Prostate gland (tissue), 2 donors: ENCODE results near the gene TMC4. TPM values are rescaled to one million over a fixed set of nuclear protein-coding genes. Genes with fewer than 3 reads are reported as not detected.
"Not testable (repeated sequence)": the region's sequence is repeated elsewhere in the genome, so short reads cannot be mapped to it uniquely, and the experiment has no call there.

Experiments used
- DNase-seq: peaks from one replicate; pipeline ENCODE4 v3.0.0-alpha.2; 2019; ENCODE audit warnings: low spot score
- H3K27ac ChIP-seq, 2 donors: fragments of 200-600 bp; sonication (generic); 2 replicates each; pipeline ENCODE4 v1.5.1; 2017 to 2019
- H3K27me3 ChIP-seq: fragments of 200-600 bp; sonication (generic); replicated peaks from 2 replicates; pipeline ENCODE4 v1.5.1; 2019; ENCODE audit not compliant: insufficient read depth
- H3K36me3 ChIP-seq, 2 donors: fragments of 200-600 bp; sonication (generic); 1 replicate in 1 of 2; 2 replicates in 1 of 2; pipeline versions ENCODE4 v1.5.1 to v1.8.1; 2017 to 2019
- H3K4me1 ChIP-seq: fragments of 200-600 bp; sonication (generic); replicated peaks from 2 replicates; pipeline ENCODE4 v1.5.1; 2019
- H3K4me3 ChIP-seq, 2 donors: fragments of 200-600 bp; sonication (generic); 2 replicates each; pipeline ENCODE4 v1.5.1; 2017 to 2019
- H3K9me3 ChIP-seq: fragments of 200-600 bp; sonication (generic); 2 replicates; pipeline ENCODE4 v1.5.1; 2017
- POLR2A ChIP-seq: fragments of 450-650 bp; IDR thresholded peaks from one replicate; pipeline ENCODE4 v1.6.1; 2016; ENCODE audit warnings: antibody characterized with exemption, mild to moderate bottlenecking
- POLR2AphosphoS5 ChIP-seq: sonication (generic); formaldehyde crosslinking; IDR thresholded peaks from one replicate; pipeline ENCODE4 v1.6.1; 2017; ENCODE audit warnings: antibody characterized with exemption
- WGBS: methylation state at CpG from one replicate; pipeline ENCODE4 v1.1.5; 2018; 5-methylcytosine and 5-hydroxymethylcytosine counted together
- intact Hi-C: fragments of 100-400 bp; cut with DNase I; formaldehyde crosslinking; loops from one replicate; pipeline ENCODE4 v1.14.2; 2022
- total RNA-seq, 2 donors: library from RNA; depleted of rRNA; stranded (reverse); fragments of >200 nt; gene quantifications; one replicate each; pipeline ENCODE4 v1.1.0, GENCODE V29; 2016
- TF ChIP-seq, protein P1 (sequence below), 4 experiments: fragments of 200-600 bp in 2 of 4; fragments of 450-650 bp in 2 of 4; sonication (generic) in 2 of 4; IDR thresholded peaks; 1 replicate in 3 of 4; 2 replicates in 1 of 4; pipeline ENCODE4 v1.5.1; 2016 to 2019; ENCODE audit warnings: antibody characterized with exemption in 4 of 4, mild to moderate bottlenecking in 2 of 4, moderate library complexity in 2 of 4

TMC4 gene
- total RNA-seq, 2 donors from 2014 or later = 40.2 to 88.6 TPM

GRCh38 chr19:54208784-54209057 is 35.8 kb upstream of the TMC4 start:
- intact Hi-C loops = no loop called here
- no peak for TF ChIP-seq POLR2A
- no peak overlapping the region for H3K4me3 ChIP-seq
- no peaks in the 10 kb centered on the region for H3K27me3 ChIP-seq
- peaks cover 7 to 24% of the 10 kb centered on the region in 2 donors for H3K36me3 ChIP-seq
- H3K4me1 ChIP-seq = peaks cover 14% of the 10 kb centered on the region
- no peaks in the 10 kb centered on the region for H3K9me3 ChIP-seq
- WGBS = 77% methylated on average over 8 of the region's 8 CpGs
- H3K27ac ChIP-seq = peak overlapping the region; percentile 77 to 83
- DNase-seq = no peak

GRCh38 chr19:54207983-54208783 is 35.2 kb upstream of the TMC4 start:
- no peak for DNase-seq
- peaks cover 14% of the 10 kb centered on the region for H3K4me1 ChIP-seq
- H3K9me3 ChIP-seq = no peaks in the 10 kb centered on the region
- no peak overlapping the region for H3K4me3 ChIP-seq
- peaks cover 7 to 29% of the 10 kb centered on the region in 2 donors for H3K36me3 ChIP-seq
- H3K27me3 ChIP-seq = no peaks in the 10 kb centered on the region
- peak overlapping the region; percentile 77 to 83 for H3K27ac ChIP-seq
- TF ChIP-seq, protein P1, sequence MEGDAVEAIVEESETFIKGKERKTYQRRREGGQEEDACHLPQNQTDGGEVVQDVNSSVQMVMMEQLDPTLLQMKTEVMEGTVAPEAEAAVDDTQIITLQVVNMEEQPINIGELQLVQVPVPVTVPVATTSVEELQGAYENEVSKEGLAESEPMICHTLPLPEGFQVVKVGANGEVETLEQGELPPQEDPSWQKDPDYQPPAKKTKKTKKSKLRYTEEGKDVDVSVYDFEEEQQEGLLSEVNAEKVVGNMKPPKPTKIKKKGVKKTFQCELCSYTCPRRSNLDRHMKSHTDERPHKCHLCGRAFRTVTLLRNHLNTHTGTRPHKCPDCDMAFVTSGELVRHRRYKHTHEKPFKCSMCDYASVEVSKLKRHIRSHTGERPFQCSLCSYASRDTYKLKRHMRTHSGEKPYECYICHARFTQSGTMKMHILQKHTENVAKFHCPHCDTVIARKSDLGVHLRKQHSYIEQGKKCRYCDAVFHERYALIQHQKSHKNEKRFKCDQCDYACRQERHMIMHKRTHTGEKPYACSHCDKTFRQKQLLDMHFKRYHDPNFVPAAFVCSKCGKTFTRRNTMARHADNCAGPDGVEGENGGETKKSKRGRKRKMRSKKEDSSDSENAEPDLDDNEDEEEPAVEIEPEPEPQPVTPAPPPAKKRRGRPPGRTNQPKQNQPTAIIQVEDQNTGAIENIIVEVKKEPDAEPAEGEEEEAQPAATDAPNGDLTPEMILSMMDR (IDR thresholded peaks at IDR 0.05) = no peak
- peak; percentile 6 for TF ChIP-seq POLR2AphosphoS5
- intact Hi-C loops = no loop called here
- WGBS = 67% methylated on average over 18 of the region's 18 CpGs

DNA sequence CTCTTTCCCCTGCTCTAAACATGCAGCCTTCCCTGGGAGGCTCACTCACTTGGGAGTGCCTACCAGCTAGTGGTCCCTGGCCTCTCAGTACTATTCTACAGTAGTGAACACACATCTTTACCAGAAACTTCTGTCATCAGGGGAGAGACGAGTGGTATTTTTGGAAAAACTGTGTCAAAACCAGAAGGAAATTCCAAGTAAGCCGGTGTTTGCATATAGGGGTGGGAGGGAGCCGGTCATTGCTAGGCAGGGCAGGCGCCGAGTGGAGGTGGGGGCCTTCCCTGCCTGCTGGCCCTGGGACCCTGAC is 34.7 kb upstream of the TMC4 start:
- Histone ChIP-seq H3K4me3 (no peak overlapping the region), H3K27me3 (no peaks in the 10 kb centered on the region), H3K4me1 (peaks cover 18% of the 10 kb centered on the region), H3K27ac (peak overlapping the region in 1 of 2 donors; percentile 14), H3K9me3 (no peaks in the 10 kb centered on the region), H3K36me3 (peaks cover 7 to 29% of the 10 kb centered on the region in 2 donors)
- 53% methylated on average over 5 of the region's 5 CpGs for WGBS
- no peak for DNase-seq
- TF ChIP-seq POLR2AphosphoS5 (no peak), POLR2A (no peak)
- TF ChIP-seq, protein P1 (IDR thresholded peaks at IDR 0.05) = no peak
- intact Hi-C loops = no loop called here

- 76% methylated on average over 23 of the region's 23 CpGs for WGBS
- H3K9me3 ChIP-seq, intact Hi-C loops, DNase-seq, H3K27me3 ChIP-seq, H3K4me3 ChIP-seq: not testable (repeated sequence)
- Histone ChIP-seq H3K4me1 (peaks cover 22% of the 10 kb centered on the region), H3K36me3 (peaks cover 7 to 29% of the 10 kb centered on the region in 2 donors), H3K27ac (peak overlapping the region in 1 of 2 donors; percentile 14)
Observed at GRCh38 chr19:54207193-54207592, 34.2 kb upstream of the TMC4 start.

DNA sequence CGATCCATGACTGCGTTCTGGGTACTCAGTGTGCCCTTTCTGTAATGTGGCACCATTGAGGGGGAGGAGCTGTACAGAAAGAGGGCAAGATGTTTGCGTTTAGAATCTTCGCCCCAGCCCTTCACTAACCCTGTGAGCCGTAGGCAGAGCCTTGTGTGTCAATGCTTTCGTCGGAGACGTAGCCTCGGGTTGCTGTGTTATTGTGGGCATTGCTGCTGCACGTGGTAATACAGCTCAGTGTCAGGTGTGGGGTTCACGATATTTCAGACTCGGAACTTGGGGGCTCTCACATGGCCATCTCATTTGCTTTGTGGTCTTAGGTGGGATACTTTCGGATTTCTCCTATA is 33.8 kb upstream of the TMC4 start:
- 86% methylated on average over 13 of the region's 13 CpGs for WGBS
- Histone ChIP-seq H3K36me3 (peaks cover 7 to 29% of the 10 kb centered on the region in 2 donors), H3K4me1 (peaks cover 22% of the 10 kb centered on the region), H3K9me3 (no peaks in the 10 kb centered on the region), H3K4me3 (no peak overlapping the region), H3K27me3 (no peaks in the 10 kb centered on the region), H3K27ac (no peak overlapping the region)
- no peak for DNase-seq
- intact Hi-C loops = no loop called here
- TF ChIP-seq, protein P1 (IDR thresholded peaks at IDR 0.05) = no peak
- TF ChIP-seq POLR2A = no peak
- no peak for TF ChIP-seq POLR2AphosphoS5

DNA sequence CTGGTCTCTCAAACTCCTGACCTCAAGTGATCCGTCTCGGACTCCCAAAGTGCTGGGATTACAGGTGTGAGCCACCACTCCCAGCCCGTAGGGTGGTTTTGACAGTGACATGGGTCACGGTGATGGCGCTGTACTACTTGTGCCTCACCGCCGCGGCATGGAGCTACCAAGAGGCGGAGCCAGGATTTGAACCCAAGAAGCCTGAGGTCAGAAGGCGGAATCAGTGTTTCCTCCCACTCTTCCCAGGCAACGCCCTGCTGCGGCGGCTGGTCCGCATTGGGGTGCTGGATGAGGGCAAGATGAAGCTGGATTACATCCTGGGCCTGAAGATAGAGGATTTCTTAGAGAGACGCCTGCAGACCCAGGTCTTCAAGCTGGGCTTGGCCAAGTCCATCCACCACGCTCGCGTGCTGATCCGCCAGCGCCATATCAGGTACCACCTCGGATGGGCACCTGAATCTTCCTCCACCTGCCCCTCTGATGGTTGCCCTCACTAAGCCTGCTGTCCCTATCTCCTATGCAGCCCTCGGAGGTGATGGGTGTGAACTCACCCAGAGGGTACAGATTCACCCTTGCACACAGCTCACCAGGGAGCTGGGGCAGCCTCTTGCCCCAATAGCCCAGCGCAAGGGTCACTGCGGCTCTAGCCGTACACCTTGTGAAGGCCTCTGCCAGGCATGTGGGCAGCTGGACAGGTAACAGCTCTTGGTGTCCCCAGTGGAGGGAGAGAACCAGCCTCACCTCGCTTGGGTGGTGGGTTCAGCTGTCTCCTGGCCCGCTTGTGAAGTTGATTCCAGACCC is 33.3 kb upstream of the TMC4 start:
- TF ChIP-seq, protein P1 (IDR thresholded peaks at IDR 0.05) = no peak
- TF ChIP-seq POLR2A (no peak), POLR2AphosphoS5 (no peak)
- no peak overlapping the region for H3K27ac ChIP-seq
- intact Hi-C loops = no loop called here
- H3K36me3 ChIP-seq = peaks cover 7 to 29% of the 10 kb centered on the region in 2 donors
- peaks cover 22% of the 10 kb centered on the region for H3K4me1 ChIP-seq
- no peaks in the 10 kb centered on the region for H3K27me3 ChIP-seq
- no peak for DNase-seq
- H3K9me3 ChIP-seq = no peaks in the 10 kb centered on the region
- whole genome bisulfite sequencing = 88% methylated on average over 26 of the region's 27 CpGs
- no peak overlapping the region for H3K4me3 ChIP-seq
